Activated T-helper 1 cell treated with anti-CD3 and anti-CD28 coated beads, Interleukin-2, amount 50 U/mL, for 16 hours (primary cell): ENCODE results near the gene C1orf198.

Source experiments
- DNase-seq, 2 donors: peaks; one replicate each; pipeline ENCODE4 v3.0.0-alpha.2; 2020; ENCODE audit warnings: low read depth in 1 of 2, low spot score in 1 of 2

Gene C1orf198

GRCh38 chr1:230790026-230790425 is 78.3 kb downstream of the C1orf198 start:
- no peak for DNase-seq

DNA sequence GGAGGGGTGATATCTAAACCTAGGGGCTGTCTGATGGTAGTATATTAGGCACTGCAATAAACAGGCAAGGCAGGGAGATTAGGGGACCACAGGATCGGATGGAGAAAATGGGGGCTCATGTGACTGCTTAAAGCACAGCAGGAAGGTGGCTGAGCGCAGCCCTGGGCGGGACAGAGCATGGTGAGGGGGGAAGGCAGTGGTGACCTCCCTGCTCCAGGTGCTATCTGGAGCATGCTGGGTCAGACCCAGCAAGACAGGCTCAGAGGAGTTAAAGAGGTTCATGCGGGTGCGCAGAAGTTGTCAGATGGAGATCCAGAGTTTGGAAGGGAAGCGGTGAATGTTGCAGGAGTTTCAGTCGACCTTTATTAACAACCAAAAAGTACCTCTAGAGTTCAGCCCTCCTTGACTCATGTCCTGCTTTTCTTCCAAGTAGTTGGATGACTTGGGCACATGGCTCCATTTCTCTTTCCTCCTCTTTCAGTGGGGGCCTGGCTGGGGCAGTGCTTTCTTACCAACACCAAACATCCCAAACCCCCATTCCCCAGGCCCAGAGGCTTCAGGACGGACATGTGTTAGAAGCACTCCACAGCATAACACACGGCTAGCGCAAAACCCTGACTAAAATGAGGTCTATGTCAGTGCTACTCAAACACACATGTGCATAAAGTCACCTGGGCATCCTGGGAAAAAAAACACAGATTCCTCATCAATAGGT is 79.6 kb downstream of the C1orf198 start:
- DNase-seq, result no peak

- no peak for DNase-seq
Measured at GRCh38 chr1:230787471-230787870, 80.8 kb downstream of the C1orf198 start.
